IPS-15b (cell line): ENCODE results near the gene SHISA5.

Experiments
- H3K27me3 ChIP-seq: one replicate; pipeline ENCODE4 v1.6.1; 2013; ENCODE audit warnings: low read length; ENCODE audit not compliant: control insufficient read depth, insufficient read depth
- H3K36me3 ChIP-seq: one replicate; pipeline ENCODE4 v1.6.1; 2013; ENCODE audit warnings: low read length; ENCODE audit not compliant: control insufficient read depth, insufficient read depth
- H3K4me1 ChIP-seq: one replicate; pipeline ENCODE4 v1.6.1; 2013; ENCODE audit warnings: mild to moderate bottlenecking, low read length; ENCODE audit not compliant: control insufficient read depth, insufficient read depth
- H3K4me3 ChIP-seq: one replicate; pipeline ENCODE4 v1.5.1; 2013; ENCODE audit warnings: low read depth, low read length
- H3K9ac ChIP-seq: one replicate; pipeline ENCODE4 v1.6.1; 2013; ENCODE audit warnings: low read depth, mild to moderate bottlenecking, low read length
- H3K9me3 ChIP-seq: one replicate; pipeline ENCODE4 v1.6.1; 2013; ENCODE audit warnings: mild to moderate bottlenecking, low read length; ENCODE audit not compliant: control insufficient read depth, insufficient read depth

The SHISA5 gene

GRCh38 chr3:48425281-48425812 is 78.6 kb downstream of the SHISA5 start:
- peaks cover 8% of the 10 kb centered on the region for H3K4me1 ChIP-seq
- H3K27me3 ChIP-seq, result no peaks in the 10 kb centered on the region
- no peaks in the 10 kb centered on the region for H3K9me3 ChIP-seq
- peaks cover 22% of the 10 kb centered on the region for H3K36me3 ChIP-seq
- no peak overlapping the region for H3K4me3 ChIP-seq
- no peak overlapping the region for H3K9ac ChIP-seq

GRCh38 chr3:48423883-48424695 is 79.9 kb downstream of the SHISA5 start:
- no peak overlapping the region for H3K9ac ChIP-seq
- H3K36me3 ChIP-seq, result peaks cover 29% of the 10 kb centered on the region
- H3K4me3 ChIP-seq, result no peak overlapping the region
- H3K27me3 ChIP-seq, result no peaks in the 10 kb centered on the region
- no peaks in the 10 kb centered on the region for H3K9me3 ChIP-seq
- peaks cover 5% of the 10 kb centered on the region for H3K4me1 ChIP-seq

GRCh38 chr3:48423241-48423882 is 80.6 kb downstream of the SHISA5 start:
- no peak overlapping the region for H3K4me3 ChIP-seq
- no peak overlapping the region for H3K9ac ChIP-seq
- H3K9me3 ChIP-seq, result no peaks in the 10 kb centered on the region
- peaks cover 36% of the 10 kb centered on the region for H3K36me3 ChIP-seq
- H3K4me1 ChIP-seq, result peaks cover 5% of the 10 kb centered on the region
- H3K27me3 ChIP-seq, result no peaks in the 10 kb centered on the region

- H3K9ac ChIP-seq, result no peak overlapping the region
- H3K36me3 ChIP-seq, result peaks cover 43% of the 10 kb centered on the region
Observed at GRCh38 chr3:48422681-48423080, 81.3 kb downstream of the SHISA5 start.

GRCh38 chr3:48422272-48422671 is 81.7 kb downstream of the SHISA5 start:
- H3K36me3 ChIP-seq, result peaks cover 47% of the 10 kb centered on the region
- no peaks in the 10 kb centered on the region for H3K9me3 ChIP-seq
- H3K9ac ChIP-seq, result no peak overlapping the region
- H3K4me1 ChIP-seq, result no peaks in the 10 kb centered on the region
- no peak overlapping the region for H3K4me3 ChIP-seq
- H3K27me3 ChIP-seq, result no peaks in the 10 kb centered on the region

More at GRCh38 chr3:48422681-48423080, 81.3 kb downstream of the SHISA5 start:
- H3K4me1 ChIP-seq, result peaks cover 2% of the 10 kb centered on the region
- no peaks in the 10 kb centered on the region for H3K9me3 ChIP-seq
- H3K27me3 ChIP-seq, result no peaks in the 10 kb centered on the region
- no peak overlapping the region for H3K4me3 ChIP-seq

GRCh38 chr3:48420561-48420960 is 83.4 kb downstream of the SHISA5 start:
- Histone ChIP-seq H3K4me1 (no peaks in the 10 kb centered on the region), H3K9me3 (no peaks in the 10 kb centered on the region), H3K4me3 (no peak overlapping the region), H3K9ac (no peak overlapping the region), H3K27me3 (no peaks in the 10 kb centered on the region), H3K36me3 (peaks cover 62% of the 10 kb centered on the region)

GRCh38 chr3:48419597-48419996 is 84.4 kb downstream of the SHISA5 start:
- Histone ChIP-seq H3K27me3 (no peaks in the 10 kb centered on the region), H3K9ac (no peak overlapping the region), H3K36me3 (peaks cover 71% of the 10 kb centered on the region), H3K4me3 (no peak overlapping the region), H3K4me1 (no peaks in the 10 kb centered on the region), H3K9me3 (no peaks in the 10 kb centered on the region)

GRCh38 chr3:48419149-48419548 is 84.8 kb downstream of the SHISA5 start:
- Histone ChIP-seq H3K9me3 (no peaks in the 10 kb centered on the region), H3K9ac (no peak overlapping the region), H3K36me3 (peaks cover 71% of the 10 kb centered on the region), H3K27me3 (no peaks in the 10 kb centered on the region), H3K4me1 (no peaks in the 10 kb centered on the region), H3K4me3 (no peak overlapping the region)

GRCh38 chr3:48418651-48419050 is 85.3 kb downstream of the SHISA5 start:
- H3K9ac ChIP-seq, result no peak overlapping the region
- peaks cover 71% of the 10 kb centered on the region for H3K36me3 ChIP-seq
- H3K4me1 ChIP-seq, result no peaks in the 10 kb centered on the region
- H3K9me3 ChIP-seq, result no peaks in the 10 kb centered on the region
- H3K4me3 ChIP-seq, result no peak overlapping the region
- H3K27me3 ChIP-seq, result no peaks in the 10 kb centered on the region

- Histone ChIP-seq H3K4me3 (no peak overlapping the region), H3K27me3 (no peaks in the 10 kb centered on the region), H3K36me3 (peaks cover 74% of the 10 kb centered on the region), H3K4me1 (no peaks in the 10 kb centered on the region), H3K9me3 (no peaks in the 10 kb centered on the region), H3K9ac (no peak overlapping the region)
Observed at GRCh38 chr3:48418140-48418539, 85.8 kb downstream of the SHISA5 start.
